HK-2 (cell line): Measurements from ENCODE around the gene AP5S1.
"Not testable (repeated sequence)": the region's sequence is repeated elsewhere in the genome, so short reads cannot be mapped to it uniquely, and the experiment has no call there.

ENCODE experiments used
- DNase-seq: peaks from one replicate; pipeline ENCODE4 v3.0.0-alpha.2; 2018; ENCODE audit not compliant: unreplicated experiment

Gene AP5S1

GRCh38 chr20:3812975-3813847, 7.1 kb upstream of the AP5S1 start:
- no peak for DNase-seq

GRCh38 chr20:3813848-3814581, 6.3 kb upstream of the AP5S1 start:
- DNase-seq = no peak

- no peak for DNase-seq
Measured at GRCh38 chr20:3814928-3815495, 5.3 kb upstream of the AP5S1 start.

- DNase-seq = no peak
Measured at GRCh38 chr20:3815703-3816315, 4.5 kb upstream of the AP5S1 start.

- peak; percentile 79 for DNase-seq
Measured at GRCh38 chr20:3818155-3819151, 1.9 kb upstream of the AP5S1 start.

- DNase-seq = no peak
Measured at GRCh38 chr20:3819411-3820047, 818 bp upstream of the AP5S1 start.

GRCh38 chr20:3820901-3821727, 767 bp downstream of the AP5S1 start:
- no peak for DNase-seq

DNA sequence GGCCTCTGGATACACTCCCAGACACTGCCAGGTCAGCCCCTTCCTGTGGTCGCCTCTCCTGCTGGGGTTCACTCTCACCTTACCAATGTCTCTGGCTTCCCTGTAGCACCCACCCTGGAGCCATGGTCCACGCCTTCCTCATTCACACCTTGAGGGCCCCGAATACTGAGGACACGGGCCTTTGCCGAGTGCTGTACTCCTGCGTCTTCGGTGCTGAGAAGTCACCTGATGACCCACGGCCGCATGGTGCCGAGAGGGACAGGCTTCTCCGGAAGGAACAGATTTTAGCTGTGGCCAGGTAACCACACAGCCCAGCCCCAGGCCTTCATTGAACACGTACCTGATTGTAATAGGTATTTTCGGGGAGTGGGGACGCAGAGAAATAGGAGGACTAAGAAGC, 1.6 kb downstream of the AP5S1 start:
- DNase-seq = no peak

GRCh38 chr20:3823881-3824280, 3.5 kb downstream of the AP5S1 start:
- DNase-seq = no peak

- DNase-seq = no peak
Measured at GRCh38 chr20:3825526-3825925, 5.2 kb downstream of the AP5S1 start.

GRCh38 chr20:3826420-3826819, 6.1 kb downstream of the AP5S1 start:
- no peak for DNase-seq

GRCh38 chr20:3828798-3829197, 8.5 kb downstream of the AP5S1 start:
- no peak for DNase-seq

DNA sequence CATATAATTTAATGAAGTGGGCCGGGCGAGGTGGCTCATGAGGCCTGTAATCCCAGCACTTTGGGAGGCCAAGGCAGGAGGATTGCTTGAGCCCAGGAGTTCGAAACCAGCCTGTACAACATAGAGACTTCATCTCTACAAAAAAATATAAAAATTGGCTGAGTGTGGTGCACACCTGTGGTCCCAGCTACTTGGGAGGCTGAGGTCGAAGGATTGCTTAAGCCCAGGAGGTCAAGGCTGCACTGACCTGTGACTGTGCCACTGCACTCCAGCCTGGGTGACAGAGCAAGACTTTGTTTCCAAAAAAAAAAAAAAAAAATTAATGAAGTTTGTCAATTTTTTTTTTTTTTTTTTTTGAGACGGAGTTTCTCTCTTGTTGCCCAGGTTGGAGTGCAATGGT, 9.5 kb downstream of the AP5S1 start:
- not testable (repeated sequence) for DNase-seq

- no peak for DNase-seq
Measured at GRCh38 chr20:3836132-3836531, 15.8 kb downstream of the AP5S1 start.

DNA sequence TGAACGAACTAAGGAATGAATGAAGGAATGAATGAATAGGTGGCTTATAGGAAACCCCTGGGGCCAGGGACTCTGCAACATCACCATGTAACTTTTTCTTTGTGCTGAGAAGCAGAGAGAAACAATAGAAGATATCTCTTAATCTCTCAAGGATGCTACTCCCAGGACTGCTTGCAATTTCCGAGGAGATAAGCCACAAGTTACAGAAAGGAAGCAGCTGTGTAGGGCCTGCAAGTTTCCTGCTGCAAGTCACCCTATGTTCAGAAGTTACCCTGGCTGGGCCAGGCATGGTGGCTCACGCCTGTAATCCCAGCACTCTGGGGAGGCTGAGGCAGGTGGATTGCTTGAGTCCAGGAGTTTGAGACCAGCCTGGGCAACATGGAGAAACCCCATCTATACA, 19.0 kb downstream of the AP5S1 start:
- DNase-seq = no peak

DNA sequence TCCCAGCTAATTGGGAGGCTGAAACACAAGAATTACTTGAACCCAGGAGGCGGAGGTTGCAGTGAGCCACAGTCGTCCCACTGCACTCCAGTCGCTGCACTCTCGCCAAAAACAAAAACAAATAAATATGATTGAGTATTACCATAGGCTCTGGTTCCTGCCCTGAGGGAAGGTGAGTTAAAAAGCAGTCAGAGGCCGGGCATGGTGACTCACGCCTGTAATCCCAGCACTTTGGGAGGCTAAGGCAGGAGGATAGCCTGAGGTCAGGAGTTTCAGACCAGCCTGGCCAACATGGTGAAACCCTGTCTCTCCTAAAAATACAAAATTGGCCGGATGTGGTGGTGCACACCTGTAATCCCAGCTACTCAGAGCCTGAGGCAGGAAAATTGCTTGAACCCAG, 19.9 kb downstream of the AP5S1 start:
- DNase-seq = not testable (repeated sequence)

- no peak for DNase-seq
Measured at GRCh38 chr20:3842348-3842930, 22.1 kb downstream of the AP5S1 start.

- DNase-seq = peak; percentile 43
Measured at GRCh38 chr20:3843490-3843889, 23.1 kb downstream of the AP5S1 start.

DNA sequence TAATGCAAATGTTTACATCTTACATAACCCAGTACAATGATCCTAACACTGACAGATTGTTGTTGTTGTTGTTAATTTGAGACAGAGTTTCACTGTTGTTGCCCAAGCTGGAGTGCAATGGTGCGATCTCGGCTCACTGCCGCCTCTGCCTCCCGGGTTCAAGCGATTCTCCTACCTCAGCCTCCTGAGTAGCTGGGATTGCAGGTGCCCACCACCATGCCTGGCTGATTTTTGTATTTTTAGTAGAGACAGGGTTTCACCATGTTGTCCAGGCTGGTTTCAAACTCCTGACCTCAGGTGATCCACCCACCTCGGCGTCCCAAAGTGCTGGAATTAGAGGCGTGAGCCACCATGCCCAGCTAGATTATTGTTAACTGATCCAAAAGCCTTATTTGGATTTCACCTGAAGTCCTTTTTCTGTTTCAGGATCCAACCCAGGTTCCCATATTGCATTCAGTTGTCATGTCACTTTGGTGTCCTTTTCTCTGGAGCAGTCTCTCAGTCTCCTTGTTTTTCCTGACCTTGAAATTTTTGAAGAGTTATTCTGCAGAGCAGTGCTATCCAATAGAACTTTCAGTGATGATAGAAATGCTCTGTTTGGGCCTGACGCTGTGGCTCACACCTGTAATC, 23.8 kb downstream of the AP5S1 start:
- not testable (repeated sequence) for DNase-seq
